Measurements from ENCODE around the gene METTL27.

- no peak for TF ChIP-seq CTCF (IDR thresholded peaks at IDR 0.05; ENCODE audit: insufficient read depth, low read length, poor library complexity, severe bottlenecking)
- TF ChIP-seq EZH2phosphoT487 (conservative IDR thresholded peaks at IDR 0.05; ENCODE audit: low read length), result no peak
Observed at GRCh38 chr7:73815436-73815835, 26.9 kb downstream of the METTL27 start.

Measured in SU-DHL-6 (cell line).